Peyer's patch (tissue), 4 donors: ENCODE measurements around the gene TERB1. TPM values are rescaled to one million over a fixed set of nuclear protein-coding genes. Genes with fewer than 3 reads are reported as not detected.

Experiments
- DNase-seq, 3 donors: peaks; one replicate each; pipeline ENCODE4 v3.0.0-alpha.2; 2017 to 2019
- H3K27ac ChIP-seq, 4 donors: fragments of 200-600 bp; sonication (generic); one replicate each; pipeline ENCODE4 v1.5.1; 2016 to 2019
- H3K27me3 ChIP-seq, 2 donors: fragments of 200-600 bp; sonication (generic); one replicate each; pipeline ENCODE4 v1.5.1; 2019
- H3K36me3 ChIP-seq, 3 donors: fragments of 200-600 bp; sonication (generic); one replicate each; pipeline ENCODE4 v1.5.1; 2016 to 2019
- H3K4me1 ChIP-seq, 4 donors: fragments of 200-600 bp; sonication (generic); one replicate each; pipeline ENCODE4 v1.5.1; 2016 to 2019
- H3K4me3 ChIP-seq, 4 donors: fragments of 200-600 bp; sonication (generic); 1 replicate in 3 of 4; 2 replicates in 1 of 4; pipeline ENCODE4 v1.5.1; 2016 to 2019; ENCODE audit warnings: mild to moderate bottlenecking in 1 of 4
- H3K9me3 ChIP-seq, 4 donors: fragments of 200-600 bp; sonication (generic); one replicate each; pipeline ENCODE4 v1.5.1; 2016 to 2019; ENCODE audit warnings: mild to moderate bottlenecking in 1 of 4
- POLR2A ChIP-seq, 2 donors: fragments of 450-650 bp; IDR thresholded peaks; one replicate each; pipeline ENCODE4 v1.5.1; 2017; ENCODE audit warnings: antibody characterized with exemption in 2 of 2, mild to moderate bottlenecking in 2 of 2, moderate library complexity in 2 of 2
- total RNA-seq, 4 donors: library from RNA; depleted of rRNA; stranded (reverse); fragments of >200 nt; gene quantifications; one replicate each; pipeline ENCODE4 v1.1.0, GENCODE V29; 2016
- TF ChIP-seq, protein P1 (sequence below), 6 experiments: fragments of 450-650 bp in 4 of 6; fragments of 200-600 bp in 2 of 6; sonication (generic) in 1 of 6; IDR thresholded peaks; one replicate each; pipeline ENCODE4 v1.5.1; 2017 to 2019; ENCODE audit warnings: antibody characterized with exemption in 6 of 6, mild to moderate bottlenecking in 3 of 6, moderate library complexity in 1 of 6

The TERB1 gene
- total RNA-seq, 4 donors from 2014 or later = 0.40 TPM; not detected in 3

DNA sequence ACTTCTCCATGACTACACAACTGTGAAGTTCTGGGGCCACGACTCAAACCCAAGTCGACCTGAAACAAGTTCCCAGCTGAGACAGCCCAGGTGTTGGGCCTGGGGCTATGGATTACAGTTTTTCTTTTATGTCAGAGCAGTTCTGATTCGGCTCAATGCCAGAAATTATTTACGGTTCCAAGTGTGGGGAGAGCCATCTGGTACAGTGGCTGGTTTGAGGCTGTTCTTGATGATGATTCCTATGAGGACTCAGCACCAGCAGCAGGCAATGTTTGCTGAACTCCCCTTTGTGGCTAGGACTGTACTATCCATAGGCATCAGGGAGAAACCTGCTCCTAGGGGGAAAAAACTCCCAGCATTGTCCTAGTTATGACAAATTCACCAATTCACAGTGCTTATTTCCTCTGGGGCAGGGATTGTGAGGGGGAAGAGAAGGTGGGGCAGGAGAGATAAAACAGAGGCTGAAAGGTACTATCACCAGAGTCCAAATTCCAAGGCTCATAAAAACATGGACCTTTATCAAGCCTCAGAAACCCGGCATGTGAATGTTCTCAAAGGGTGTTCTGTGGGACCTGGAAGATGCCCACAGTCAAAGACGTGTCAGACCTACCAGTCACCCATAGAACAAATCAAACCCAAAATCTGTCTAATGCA lies 86.6 kb downstream of the TERB1 start:
- H3K4me3 ChIP-seq = no peak overlapping the region
- TF ChIP-seq, protein P1, sequence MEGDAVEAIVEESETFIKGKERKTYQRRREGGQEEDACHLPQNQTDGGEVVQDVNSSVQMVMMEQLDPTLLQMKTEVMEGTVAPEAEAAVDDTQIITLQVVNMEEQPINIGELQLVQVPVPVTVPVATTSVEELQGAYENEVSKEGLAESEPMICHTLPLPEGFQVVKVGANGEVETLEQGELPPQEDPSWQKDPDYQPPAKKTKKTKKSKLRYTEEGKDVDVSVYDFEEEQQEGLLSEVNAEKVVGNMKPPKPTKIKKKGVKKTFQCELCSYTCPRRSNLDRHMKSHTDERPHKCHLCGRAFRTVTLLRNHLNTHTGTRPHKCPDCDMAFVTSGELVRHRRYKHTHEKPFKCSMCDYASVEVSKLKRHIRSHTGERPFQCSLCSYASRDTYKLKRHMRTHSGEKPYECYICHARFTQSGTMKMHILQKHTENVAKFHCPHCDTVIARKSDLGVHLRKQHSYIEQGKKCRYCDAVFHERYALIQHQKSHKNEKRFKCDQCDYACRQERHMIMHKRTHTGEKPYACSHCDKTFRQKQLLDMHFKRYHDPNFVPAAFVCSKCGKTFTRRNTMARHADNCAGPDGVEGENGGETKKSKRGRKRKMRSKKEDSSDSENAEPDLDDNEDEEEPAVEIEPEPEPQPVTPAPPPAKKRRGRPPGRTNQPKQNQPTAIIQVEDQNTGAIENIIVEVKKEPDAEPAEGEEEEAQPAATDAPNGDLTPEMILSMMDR (IDR thresholded peaks at IDR 0.05) = no peak
- TF ChIP-seq POLR2A (IDR thresholded peaks at IDR 0.05) = no peak
- DNase-seq = peak in 1 of 3 donors; percentile 59
- H3K36me3 ChIP-seq = peaks cover 0 to 9% (median 0%) of the 10 kb centered on the region in 3 donors
- peaks cover 0 to 16% (median 0%) of the 10 kb centered on the region in 4 donors for H3K4me1 ChIP-seq
- no peaks in the 10 kb centered on the region for H3K27me3 ChIP-seq
- H3K27ac ChIP-seq = peak overlapping the region in 3 of 4 donors; percentile 12 to 81 (median 75)
- H3K9me3 ChIP-seq = no peaks in the 10 kb centered on the region

DNA sequence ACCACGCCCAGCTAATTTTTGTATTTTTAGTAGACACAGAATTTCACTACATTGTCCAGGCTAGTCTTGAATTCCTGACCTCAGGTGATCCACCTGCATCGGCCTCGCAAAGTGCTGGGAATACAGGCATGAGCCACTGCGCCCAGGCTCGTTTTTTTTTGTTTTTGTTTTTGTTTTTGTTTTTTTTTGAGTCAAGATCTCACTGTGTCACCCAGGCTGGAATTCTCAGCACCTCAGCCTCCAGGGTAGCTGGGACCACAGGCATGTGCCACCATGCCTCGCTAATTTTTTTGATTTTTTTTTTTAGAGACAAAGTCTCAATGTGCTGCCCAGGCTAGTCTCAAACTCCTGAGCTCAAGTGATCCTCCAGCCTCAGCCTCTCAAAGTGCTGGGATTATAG lies 87.3 kb downstream of the TERB1 start:
- Histone ChIP-seq H3K9me3 (no peaks in the 10 kb centered on the region), H3K27ac (peak overlapping the region in 3 of 4 donors; percentile 12 to 81 (median 75)), H3K27me3 (no peaks in the 10 kb centered on the region), H3K36me3 (peaks cover 0 to 7% (median 0%) of the 10 kb centered on the region in 3 donors), H3K4me3 (no peak overlapping the region), H3K4me1 (peaks cover 0 to 16% (median 0%) of the 10 kb centered on the region in 4 donors)
- no peak for TF ChIP-seq POLR2A (IDR thresholded peaks at IDR 0.05)
- TF ChIP-seq, protein P1 (IDR thresholded peaks at IDR 0.05) = no peak
- DNase-seq = no peak

DNA sequence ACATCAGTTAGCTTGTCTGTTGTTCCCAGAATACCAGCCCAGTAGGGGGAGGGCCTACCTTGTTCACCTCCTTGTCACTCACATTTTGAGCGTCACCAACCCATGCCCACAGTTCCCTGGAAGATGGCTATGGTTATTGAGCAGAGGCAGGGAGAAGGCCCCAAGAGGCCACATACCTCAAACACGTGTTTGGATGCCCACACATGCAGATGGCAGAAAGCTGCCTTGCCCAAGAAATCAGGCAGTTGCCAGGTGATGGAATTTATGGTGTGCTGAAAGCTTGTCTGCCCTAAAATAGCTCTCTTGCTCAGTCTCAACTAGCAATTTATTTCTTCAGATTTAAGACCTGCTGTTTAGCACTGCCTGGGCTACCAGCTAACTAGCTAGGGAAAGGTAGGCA lies 88.3 kb downstream of the TERB1 start:
- TF ChIP-seq, protein P1 (IDR thresholded peaks at IDR 0.05) = no peak
- no peak for TF ChIP-seq POLR2A (IDR thresholded peaks at IDR 0.05)
- no peaks in the 10 kb centered on the region for H3K27me3 ChIP-seq
- no peak for DNase-seq

DNA sequence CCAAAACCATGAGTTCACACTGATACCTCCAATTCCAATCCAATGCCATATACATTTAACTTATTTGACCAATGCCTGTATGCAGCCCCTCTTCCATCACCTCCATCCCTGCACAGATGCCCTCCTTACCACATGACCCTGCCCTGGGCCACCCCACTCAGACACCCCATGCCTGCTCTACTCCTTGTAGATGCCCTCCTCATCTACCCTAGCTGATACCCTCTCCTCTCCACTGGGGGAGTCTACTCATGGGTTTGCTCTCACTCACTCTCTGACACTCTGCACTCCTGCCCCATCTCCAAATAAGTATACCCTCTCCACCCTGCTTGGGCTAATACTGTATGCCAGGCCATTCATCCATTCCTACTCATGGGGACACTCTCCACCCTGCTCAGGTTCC lies 88.9 kb downstream of the TERB1 start:
- Histone ChIP-seq H3K27me3 (no peaks in the 10 kb centered on the region), H3K27ac (no peak overlapping the region), H3K36me3 (no peaks in the 10 kb centered on the region), H3K4me1 (peaks cover 0 to 16% (median 0%) of the 10 kb centered on the region in 4 donors), H3K9me3 (no peaks in the 10 kb centered on the region), H3K4me3 (no peak overlapping the region)
- TF ChIP-seq, protein P1 (IDR thresholded peaks at IDR 0.05) = no peak
- TF ChIP-seq POLR2A (IDR thresholded peaks at IDR 0.05) = no peak
- DNase-seq = no peak

More for the DNA sequence above, 88.3 kb downstream of the TERB1 start:
- Histone ChIP-seq H3K36me3 (no peaks in the 10 kb centered on the region), H3K4me3 (no peak overlapping the region), H3K9me3 (no peaks in the 10 kb centered on the region), H3K27ac (no peak overlapping the region), H3K4me1 (peaks cover 0 to 16% (median 0%) of the 10 kb centered on the region in 4 donors)

DNA sequence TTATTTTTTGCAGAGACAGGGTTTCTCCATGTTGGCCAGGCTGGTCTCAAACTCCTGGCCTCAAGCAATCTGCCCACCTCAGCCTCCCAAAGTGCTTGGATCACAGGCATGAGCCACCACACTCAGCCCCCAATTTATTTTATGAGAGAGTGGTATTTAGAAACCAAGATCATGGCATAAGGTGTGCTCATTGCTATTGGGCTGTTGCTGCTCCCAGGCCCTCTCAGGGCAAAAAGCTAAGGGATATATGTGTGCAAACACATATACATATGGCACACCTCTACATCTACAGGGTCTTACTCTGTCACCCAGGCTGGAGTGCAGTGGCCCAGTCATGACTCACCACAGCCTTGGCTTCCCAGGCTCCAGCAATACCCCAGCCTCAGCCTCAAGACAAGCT lies 89.8 kb downstream of the TERB1 start:
- Histone ChIP-seq H3K4me3 (no peak overlapping the region), H3K27me3 (no peaks in the 10 kb centered on the region), H3K36me3 (no peaks in the 10 kb centered on the region), H3K27ac (no peak overlapping the region), H3K9me3 (no peaks in the 10 kb centered on the region), H3K4me1 (peaks cover 0 to 19% (median 0%) of the 10 kb centered on the region in 4 donors)
- DNase-seq = no peak
- TF ChIP-seq, protein P1 (IDR thresholded peaks at IDR 0.05) = no peak
- TF ChIP-seq POLR2A (IDR thresholded peaks at IDR 0.05) = no peak
